ENCODE results near the gene AURKA.
"Not testable (repeated sequence)": the region's sequence is repeated elsewhere in the genome, so short reads cannot be mapped to it uniquely, and the experiment has no call there.

The AURKA gene

DNA sequence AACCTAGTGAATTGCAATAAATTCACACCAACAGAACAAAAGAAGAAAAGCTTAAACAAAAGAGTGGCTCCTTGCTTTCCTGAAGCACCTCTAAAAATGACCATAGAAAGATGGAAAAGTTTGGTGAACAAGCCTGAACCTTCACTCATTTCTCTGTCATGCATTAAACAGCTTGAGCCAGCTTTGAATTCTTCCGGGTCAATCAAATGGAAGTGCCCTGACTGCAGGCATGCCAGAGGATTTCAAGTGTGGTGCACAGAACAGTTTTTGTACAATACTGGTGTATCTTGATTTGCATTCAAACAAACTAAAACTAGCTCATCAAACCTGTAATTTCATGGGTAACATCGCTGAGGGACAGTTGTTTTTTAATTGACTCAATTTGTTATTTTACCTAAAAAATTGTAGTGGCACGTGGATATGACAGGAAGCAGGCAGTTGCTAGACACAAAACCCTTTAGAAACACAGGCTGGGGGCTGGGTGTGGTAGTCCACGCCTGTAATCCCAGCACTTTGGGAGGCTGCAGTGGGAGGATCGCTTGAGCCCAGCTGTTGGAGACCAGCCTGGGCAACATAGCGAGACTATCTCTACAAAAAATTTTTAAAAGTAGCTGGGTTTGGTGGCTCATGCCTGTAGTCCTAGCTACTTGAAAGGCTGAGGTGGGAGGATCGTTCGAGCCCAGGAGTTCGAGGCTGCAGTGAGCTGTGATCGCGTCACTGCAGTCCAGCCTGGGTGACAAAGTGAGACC, 29.1 kb upstream of the AURKA start:
- no peak for DNase-seq

DNA sequence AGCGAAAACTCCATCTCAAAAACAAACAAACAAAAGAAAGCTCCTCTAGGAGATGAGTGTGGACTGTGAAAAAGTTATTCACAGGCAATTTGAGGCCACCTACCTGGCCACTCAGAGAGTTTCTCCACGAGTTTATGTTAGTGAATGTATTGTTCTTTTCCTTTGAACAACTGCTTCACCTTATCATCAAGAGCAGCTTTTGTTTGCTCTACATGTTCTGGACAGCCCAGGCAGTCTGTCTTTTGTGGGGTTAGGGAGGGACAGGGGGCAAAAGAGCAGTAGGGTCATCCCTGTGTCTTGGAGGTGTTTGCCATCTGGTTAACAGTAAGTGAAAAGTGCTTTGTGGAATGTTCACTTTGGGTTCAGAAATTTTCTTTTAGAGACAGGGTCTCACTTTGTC, 28.0 kb upstream of the AURKA start:
- DNase-seq, result no peak

DNA sequence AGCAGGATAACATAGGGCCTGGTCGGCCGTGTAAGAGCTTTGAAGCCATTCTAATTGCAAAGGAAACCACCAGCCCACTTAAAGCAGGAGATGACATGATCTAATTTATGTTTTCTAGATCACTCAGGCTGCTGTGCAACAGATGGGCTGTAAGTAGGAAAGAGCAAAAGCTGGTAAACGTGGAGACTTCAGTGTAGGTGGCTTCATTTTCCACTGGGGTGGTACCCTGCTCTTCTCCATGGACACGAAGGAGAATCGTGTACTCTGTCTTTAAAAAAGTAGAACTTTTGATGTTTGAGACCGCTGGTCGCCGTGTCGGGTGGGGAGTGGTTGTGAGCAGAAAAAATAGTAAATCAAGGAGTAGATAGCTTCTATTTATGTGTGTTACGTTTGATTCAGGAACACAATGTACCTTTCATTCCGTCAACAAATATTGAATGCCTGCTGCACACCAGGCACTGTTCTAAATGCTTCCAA, 26.4 kb upstream of the AURKA start:
- DNase-seq, result no peak

DNA sequence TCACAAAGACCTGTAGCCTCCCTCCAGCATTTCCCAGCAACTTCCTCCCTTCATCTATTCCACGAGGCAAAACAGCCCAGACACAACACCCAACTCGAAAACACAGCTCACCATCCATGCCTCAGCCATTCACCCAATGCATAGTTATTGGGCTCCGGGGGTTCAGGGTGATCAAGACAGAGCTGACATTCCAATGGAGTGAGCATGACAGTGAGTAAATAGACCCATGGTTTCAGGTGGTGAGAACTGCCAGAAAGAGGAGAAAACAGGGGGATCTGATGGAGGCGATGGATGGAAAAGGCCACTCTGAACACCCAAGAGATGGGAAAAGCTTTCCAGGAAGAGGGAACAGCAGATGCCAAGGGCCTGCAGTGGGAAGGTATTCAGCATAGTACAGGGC, 25.9 kb upstream of the AURKA start:
- DNase-seq, result no peak

DNA sequence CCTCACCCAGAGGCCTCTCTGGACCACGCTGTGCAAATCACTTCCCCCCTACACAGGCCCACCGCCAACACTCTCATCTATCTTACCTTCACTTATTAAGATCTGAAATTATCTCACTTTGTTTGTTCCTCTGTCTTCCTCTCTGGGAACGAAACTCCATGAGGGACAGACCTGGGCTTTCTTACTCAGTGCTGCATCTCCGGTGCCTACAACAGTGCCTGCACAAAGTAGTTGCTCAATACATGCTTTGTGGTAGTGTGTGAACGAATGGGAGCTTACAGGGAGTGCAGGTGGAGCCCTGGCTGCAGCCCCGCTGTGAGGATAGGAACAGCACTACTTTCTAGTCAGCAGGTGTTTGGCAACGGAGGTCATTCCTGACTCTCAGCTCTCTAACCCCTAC, 25.4 kb upstream of the AURKA start:
- DNase-seq, result no peak

DNA sequence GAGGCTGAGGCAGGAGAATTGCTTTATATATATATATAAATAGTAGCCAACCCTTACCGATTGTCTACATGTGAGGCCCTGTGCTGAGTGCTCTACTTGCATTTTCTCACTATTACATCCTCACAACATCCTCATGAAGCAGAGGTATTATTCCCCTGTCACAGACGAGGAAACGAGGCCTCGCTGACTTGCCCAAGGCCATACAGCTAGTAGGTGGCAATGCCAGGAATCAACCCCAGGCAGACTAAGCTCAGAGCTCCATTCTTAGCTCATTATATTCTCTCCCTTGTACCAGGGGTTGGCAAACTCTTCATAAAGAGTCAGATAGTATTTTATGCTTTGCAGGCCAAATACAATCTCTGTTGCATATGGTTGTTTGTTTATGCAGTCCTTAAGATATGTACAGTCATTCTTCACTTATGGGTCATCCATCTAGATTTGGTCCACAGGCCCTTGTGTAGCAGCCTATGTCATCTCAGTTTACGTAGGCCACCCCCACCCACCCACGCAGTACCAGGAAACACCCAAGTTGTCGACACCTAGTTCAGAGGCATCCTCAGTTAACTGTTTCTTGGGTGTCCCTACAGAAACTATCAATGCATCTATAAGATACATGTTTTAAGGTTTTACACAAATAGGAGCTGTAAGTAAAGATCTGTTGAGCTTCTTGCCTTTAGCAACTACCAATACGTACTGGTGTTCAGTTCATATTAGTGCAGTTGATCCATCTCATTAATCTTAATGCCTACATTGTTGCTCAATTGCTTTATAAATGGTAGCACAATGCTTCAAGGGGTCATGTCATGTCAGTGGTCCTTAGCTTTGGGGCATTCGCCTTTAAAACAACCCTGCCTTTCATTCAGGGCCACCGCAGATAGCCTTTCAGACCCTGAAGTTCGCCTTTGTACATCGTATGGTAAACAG, 23.1 kb upstream of the AURKA start:
- DNase-seq, result no peak

DNA sequence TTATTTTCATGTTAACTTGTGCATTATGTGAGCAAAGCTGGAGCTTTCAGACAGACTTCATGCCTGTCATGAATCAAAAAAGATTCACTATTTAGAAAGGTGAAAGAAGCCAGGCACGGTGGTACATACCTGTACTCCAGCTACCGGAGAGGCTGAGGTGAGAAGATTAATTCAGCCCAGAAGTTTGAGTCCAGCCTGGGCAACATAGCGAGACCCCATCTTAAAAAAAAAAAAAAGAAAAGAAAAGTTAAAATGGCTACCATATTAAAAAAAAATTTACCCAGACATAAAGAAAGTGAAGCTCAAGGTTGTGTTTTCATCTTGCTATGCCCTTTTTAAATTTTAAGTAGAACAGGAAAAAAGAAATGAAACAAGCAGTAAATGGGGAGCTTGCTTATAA, 20.9 kb upstream of the AURKA start:
- DNase-seq, result no peak

DNA sequence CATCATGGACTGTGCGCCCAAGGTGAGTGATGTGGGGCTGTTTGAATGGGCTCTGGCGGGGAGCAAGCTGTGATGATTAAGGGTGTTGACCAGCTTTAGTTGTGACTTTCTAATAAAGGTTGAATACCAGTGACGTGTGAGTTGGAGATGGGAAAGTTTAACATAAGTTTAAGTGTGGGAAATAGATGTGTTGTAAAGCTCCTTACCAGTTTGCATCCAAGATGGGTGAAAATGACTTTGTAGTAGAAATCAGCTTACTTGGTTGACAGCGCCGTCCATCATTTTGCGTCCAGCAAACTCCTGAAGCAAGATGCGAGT, 20.4 kb upstream of the AURKA start:
- DNase-seq, result no peak

DNA sequence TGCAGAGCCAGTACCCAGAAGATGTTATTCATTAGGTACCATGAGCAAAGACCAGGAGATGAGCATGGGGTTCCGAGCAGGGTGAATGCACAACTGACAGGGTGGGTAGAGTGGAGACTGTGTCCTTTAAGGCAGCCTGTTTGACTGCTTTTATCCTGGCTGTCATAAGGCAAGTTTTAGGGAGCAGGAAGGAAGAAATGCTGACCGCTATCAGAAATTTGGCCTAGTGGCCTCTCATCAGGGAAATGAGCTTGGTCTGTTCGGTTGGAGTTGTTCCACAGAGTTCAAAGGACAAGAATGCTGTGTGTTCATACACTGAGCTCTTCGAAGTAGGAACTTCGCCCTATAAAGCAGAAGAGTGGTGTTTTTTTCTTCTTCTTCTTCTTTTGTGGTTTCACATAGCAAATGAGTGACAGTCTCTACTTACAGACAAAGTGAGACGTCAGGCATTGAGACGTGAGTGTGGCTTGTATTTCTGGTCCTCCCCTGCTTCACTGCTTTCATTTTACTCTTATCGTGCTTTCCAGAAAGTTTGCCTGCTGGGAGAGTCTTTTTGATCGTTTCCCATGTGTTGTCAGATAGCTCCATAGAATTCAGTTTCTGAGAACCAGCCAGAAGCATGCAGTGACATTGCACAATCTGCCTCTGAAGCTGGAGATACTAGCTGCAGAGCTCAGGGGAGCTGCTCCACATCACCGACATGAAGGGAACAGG, 19.9 kb upstream of the AURKA start, which contains the start of gene CASS4:
TSS of gene CASS4 (plus strand) at position 502 of the 714 bp plus-strand sequence. CDS start at position 701, 199 bp downstream.
- no peak for DNase-seq

DNA sequence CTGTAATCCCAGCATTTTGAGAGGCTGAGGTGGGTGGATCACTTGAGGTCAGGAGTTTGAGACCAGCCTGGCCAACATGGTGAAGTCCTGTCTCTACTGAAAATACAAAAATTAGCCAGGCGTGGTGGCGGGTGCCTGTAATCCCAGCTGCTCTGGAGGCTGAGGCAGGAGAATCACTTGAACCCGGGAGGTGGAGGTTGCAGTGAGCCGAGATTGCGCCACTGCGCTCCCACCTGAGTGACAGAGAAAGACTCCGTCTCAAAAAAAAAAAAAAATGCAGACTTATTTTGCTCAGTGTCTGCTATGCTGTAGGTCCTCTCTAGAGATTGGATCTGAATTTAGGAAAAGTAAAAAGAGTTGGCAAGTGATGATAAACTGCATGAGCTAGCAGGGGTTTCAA, 19.3 kb upstream of the AURKA start:
- DNase-seq, result not testable (repeated sequence)

DNA sequence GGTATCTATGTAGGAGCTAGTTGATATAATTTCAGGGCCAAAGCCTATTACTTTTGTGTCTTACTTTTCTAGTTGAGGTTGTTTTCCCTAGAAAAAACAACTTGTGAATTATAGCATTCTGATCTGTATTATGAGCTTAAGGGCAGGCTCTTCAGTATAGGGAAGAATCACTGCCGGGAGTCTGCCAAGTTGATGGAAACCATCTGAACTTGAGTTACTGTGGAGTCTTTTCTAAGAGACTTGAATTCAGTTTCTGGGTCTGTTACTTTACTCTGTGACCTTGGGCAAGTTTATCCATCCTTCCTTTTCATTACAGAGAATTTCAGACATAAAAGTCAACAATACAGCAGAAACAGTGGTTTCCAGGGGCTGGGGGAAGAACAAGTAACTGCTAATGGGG, 17.9 kb upstream of the AURKA start:
- no peak for DNase-seq

DNA sequence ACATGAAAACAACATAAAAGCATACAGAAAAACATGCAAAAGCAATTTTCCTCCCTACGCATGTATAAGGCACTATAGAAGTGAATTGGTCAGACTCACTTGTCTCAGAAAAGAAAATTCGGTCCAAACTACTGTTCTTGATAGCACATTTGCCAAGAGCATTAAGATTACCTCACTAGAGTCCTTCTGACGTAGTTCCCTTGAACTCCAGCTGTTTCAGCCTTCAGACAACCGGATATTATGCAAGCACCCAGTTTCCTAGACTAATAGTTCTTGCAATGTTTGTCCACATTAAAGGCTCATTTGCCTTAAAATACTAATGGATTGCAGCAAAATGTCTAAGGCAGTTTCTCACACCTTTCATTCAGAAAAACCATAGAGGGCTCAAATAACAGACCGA, 17.5 kb upstream of the AURKA start:
- no peak for DNase-seq

DNA sequence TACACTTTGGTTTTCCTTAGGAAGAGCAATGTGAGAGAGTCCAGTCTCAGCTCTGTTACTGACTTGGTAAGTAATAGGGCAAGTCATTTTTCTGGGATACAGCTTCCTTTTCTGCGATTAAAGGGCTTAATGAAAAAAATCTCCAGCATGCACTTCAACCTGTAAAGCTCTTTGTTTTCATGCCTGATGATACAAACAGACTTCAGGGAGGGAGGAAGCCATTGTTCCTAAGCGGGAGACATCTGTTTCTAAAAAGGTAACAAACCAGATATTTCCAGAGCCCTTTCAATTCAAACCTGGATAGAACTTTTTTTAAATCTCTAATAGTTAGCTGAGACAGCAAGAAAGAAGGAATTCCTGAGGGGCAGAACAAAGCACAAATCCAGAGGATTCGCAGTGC, 14.9 kb upstream of the AURKA start:
- DNase-seq, result no peak

DNA sequence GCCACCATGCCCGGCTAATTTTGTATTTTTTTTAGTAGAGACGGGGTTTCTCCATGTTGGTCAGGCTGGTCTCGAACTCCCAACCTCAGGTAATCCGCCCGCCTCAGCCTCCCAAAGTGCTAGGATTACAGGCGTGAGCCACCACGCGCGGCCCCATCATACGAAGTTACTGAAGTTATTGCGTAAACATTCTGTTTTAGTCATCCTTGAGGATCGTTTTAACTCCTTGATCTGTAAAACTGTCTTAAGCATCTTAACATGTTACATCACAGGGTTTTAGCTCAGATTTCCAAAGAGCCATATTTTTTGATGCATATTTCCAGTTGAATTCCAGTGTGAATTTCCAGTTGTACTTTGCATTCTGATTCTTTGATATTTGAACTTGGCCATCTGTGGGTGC, 13.3 kb upstream of the AURKA start:
- DNase-seq, result not testable (repeated sequence)

DNA sequence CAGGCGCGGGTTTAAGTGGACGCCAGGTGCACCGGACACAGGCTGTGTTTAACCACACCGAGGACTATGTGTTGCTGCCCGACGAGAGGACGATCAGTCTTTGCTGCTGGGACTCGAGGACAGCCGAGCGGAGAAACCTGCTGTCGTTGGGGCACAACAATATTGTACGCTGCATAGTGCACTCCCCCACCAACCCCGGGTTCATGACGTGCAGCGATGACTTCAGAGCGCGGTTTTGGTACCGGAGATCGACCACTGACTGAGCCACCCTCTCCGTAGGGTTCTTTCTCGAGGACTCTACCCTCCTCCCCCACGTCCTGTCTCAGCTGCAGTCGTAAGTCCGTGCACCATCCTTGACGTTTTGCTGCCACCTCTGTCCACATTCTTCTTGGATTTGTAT, 11.4 kb upstream of the AURKA start:
- DNase-seq, result no peak

DNA sequence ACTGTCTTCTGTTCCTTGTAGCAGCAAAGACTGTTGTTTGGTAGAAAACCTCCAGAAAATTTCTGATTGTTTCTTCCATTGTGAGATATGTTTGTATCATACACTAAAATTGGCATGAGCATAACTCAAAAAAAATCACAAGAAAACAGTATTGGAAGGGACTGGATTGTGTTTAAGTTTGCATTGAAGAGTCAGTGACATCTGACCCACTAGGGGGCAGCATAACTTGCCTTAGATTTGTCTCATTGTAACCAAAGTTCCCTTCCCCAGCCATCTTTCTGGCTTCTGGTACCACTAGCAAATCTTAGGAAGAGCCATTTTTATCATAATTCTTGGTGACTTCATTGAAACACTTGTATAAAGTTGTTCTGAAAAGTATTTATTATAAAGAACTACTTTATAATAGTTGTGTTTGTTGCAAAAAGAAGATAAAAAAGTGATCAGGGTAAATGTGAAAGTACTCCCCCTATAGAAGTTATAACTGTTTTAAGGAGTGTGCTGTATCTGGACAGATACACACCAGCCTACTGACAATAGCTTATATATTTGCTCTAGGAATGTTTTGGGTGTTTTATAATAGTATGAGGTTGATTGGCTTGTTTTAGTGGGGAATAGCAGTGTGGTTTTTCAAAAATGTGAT, 8.1 kb upstream of the AURKA start:
- DNase-seq, result peak; percentile 23

DNA sequence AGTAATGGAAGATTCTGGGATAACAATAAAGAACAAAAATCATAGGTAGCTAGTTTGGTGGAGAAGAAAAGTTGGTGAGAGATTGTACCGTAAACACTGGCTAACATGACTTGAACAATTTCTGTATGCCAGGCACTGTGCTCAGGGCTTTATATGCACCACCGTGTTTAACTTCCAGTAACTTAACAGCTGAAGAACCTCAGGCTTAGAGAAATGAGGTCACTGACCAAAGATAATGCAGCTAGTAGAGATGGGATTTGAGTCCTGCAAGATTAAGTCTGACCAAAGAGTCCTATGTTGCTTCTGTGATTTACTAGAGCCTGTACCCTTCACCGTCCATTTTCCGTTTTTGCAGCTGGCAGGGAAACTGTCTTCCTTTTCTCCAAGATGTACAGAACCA, 3.2 kb upstream of the AURKA start:
- no peak for DNase-seq

DNA sequence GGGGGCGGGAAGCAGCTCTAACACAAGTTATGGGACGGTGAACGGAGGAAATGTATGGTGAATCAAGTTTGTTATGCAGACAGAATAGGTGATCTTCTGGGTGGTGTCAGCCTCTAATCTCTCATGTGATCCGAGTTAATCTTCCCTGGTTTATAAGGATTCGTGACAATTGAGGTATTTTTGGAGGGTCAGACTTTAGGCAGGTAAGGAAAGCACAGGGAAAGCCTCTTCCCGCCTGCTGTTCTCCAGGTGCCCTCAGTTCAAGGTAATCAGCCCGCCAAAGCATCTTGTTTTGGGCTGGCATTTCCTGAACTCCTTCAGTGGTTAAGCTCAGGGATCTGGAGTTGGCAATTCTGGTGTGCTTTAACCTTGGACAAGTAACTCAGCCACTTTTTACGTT, 1.6 kb upstream of the AURKA start:
- no peak for DNase-seq

DNA sequence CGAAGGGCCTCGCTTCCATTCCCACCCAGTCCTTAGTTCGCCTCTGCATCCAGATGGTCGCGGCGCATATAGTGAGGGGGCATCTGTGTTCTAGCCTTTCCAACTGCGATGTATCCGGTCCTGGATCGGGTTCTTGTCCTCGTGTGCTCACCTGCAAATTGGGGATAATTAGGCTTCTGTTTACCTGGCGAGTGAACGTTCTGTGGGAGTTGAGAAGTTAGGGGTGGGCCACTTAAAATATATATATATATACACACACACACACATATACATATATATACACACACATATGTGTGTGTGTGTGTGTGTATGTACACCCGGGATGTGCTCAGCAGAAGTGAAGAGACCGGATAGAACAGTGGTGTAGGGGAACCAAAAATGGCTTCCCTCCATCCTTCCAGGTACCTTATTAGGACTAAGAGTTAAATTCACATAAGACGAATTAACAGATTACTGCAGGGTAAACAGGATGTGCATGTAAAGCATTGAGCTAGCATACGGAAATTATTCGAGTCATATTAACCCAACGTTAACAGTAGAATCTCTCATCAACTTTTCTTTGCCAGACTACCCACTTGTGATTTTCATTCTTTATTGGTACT, 967 bp upstream of the AURKA start:
- DNase-seq, result no peak

DNA sequence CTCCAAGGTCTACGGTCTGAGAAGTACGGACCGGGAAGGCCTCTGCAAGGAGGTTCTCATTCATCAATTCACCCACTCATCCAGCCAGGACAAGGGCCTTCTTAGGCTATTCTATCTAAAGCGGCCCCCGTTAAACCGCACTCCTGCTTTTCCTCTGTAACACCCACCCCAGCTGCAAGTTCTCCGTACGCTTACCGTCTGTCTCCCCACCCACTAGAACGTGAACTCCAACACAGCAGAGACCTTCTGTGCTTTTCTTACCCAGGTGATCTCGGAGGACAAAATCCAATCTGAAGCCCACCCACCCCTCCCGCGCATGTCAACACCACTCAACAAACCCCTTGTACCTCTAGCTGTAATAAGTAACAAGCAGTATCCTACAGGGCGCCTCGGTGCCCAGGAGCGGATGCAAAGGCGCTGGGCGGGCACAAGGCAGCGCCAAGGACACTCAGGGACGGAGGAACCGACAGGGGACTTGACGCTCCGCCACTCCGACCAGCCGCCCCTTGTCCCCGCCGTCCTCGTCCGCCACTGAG, 351 bp downstream of the AURKA start:
- DNase-seq, result no peak

DNA sequence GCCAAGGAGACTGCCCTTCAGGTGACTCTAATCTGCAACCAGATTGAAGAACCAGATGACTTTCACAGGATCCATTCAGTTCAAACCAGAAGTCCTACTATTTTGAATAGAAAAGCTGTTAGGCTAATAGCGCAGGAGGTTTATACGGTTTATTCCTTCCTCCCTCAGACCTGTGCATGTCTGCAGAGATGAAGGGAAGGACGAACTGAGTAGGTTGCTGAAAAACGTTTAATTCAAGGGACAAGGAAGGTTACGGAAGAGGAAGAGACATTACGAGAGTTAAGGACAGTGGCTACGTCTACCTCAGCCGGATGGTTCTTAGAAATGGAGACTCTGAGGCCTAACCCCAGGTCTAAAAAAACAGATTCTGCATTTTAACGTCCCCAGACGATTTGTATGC, 978 bp downstream of the AURKA start:
- no peak for DNase-seq

DNA sequence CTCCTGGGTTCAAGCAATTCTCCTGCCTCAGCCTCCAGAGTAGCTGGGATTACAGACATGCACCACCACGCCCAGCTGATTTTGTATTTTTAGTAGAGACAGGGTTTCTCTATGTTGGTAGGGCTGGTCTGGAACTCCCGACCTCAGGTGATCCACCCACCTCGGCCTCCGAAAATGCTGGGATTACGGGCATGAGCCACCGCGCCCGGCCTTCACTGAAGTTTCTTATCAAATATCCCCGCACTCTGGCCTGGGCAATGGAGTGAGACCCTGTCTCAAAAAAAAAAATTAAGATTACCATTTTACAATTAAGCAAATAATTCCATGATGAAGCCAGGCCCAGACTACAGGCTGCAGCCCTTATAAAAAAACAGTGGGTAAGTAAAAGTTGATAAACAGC, 1.6 kb downstream of the AURKA start:
- DNase-seq, result not testable (repeated sequence)

Data from NCI-H2107 (cell line).